GM12864 (cell line): ENCODE data around the gene MCM9.

Experiments used
- DNase-seq: peaks from one replicate; pipeline ENCODE4 v3.0.0-alpha.2; 2011; ENCODE audit warnings: low read depth
- H3K4me3 ChIP-seq: 2 replicates; pipeline ENCODE4 v1.5.1; 2011; ENCODE audit warnings: mild to moderate bottlenecking, low read depth, low read length, control low read depth
- CTCF ChIP-seq: IDR thresholded peaks from 2 replicates; pipeline ENCODE4 v1.5.1; 2011; ENCODE audit warnings: low read depth, mild to moderate bottlenecking, moderate library complexity, low read length, control low read depth, inconsistent platforms; ENCODE audit errors: missing control alignments

Gene MCM9

GRCh38 chr6:118780668-118781067 lies 154.3 kb downstream of the MCM9 start:
- TF ChIP-seq CTCF: no peak
- H3K4me3 ChIP-seq: no peak overlapping the region
- no peak for DNase-seq

GRCh38 chr6:118776607-118777549 lies 158.1 kb downstream of the MCM9 start:
- no peak overlapping the region for H3K4me3 ChIP-seq
- DNase-seq: peak; percentile 38
- peak; percentile 68 for TF ChIP-seq CTCF

- TF ChIP-seq CTCF: no peak
Measured at GRCh38 chr6:118775381-118775780, 159.6 kb downstream of the MCM9 start.

DNA sequence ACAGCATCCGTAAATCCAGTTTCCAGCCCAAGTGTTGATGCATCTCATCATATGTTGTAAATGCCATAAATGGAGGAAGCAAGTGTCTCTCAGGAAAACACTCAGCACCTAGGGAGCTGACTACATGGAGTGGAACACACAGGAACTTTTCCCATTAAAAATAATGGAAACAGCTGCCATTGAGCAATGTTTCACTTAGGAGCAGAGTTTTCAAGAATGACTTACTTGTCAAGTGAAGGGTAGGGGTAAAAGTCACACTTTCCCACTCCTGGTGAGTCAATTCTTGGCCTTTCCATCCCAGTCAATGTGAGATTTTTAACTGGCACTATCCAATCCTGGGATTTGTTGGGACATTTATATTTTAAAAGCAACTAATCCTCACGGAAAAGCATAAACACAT lies 160.4 kb downstream of the MCM9 start:
- TF ChIP-seq CTCF: no peak
- no peak overlapping the region for H3K4me3 ChIP-seq
- no peak for DNase-seq

More at GRCh38 chr6:118775381-118775780, 159.6 kb downstream of the MCM9 start:
- DNase-seq: no peak
- no peak overlapping the region for H3K4me3 ChIP-seq

DNA sequence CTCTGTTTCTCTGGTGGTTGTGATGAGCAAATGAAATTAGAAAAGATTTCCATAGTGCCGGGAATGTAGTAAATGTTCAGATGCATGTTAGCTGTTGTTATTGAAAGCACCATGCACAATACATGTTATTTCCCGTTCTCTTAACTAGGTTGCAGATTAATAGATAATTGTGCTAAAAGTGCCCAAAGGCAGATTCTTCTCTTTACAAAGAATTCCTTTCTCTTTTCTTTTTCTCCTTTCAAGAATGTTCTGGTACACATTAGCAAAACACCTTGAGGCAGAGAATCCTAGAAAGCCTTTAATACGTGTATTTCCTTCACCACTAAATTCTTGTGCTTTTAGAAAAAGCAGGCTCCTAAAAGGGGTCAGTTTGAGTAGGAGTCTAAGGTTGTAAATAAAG lies 162.1 kb downstream of the MCM9 start:
- TF ChIP-seq CTCF: no peak

DNA sequence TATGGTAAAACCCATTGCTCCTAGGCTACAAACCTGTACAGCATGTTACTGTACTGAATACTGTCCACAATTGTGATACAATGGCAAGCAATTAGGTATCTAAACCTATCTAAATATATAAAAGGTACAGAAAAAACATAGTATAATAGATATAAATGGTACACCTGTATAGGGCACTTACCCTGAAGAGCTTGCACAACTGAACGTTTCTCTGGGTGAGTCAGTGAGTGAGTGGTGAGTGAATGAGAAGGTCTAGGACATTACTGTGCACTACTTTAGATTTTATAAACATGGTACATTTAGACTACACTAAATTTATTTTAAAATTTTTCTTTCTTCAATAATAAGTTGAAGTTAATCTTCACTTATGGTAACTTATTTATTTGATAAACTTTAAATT lies 163.7 kb downstream of the MCM9 start:
- no peak for DNase-seq
- no peak for TF ChIP-seq CTCF
- no peak overlapping the region for H3K4me3 ChIP-seq

More for the DNA sequence above, 162.1 kb downstream of the MCM9 start:
- DNase-seq: no peak
- no peak overlapping the region for H3K4me3 ChIP-seq

GRCh38 chr6:118770835-118771234 lies 164.1 kb downstream of the MCM9 start:
- DNase-seq: no peak
- TF ChIP-seq CTCF: no peak

More at GRCh38 chr6:118770835-118771234, 164.1 kb downstream of the MCM9 start:
- H3K4me3 ChIP-seq: no peak overlapping the region
